GM21528 (cell line): ENCODE measurements around the gene MRPL23.

Experiments
- ATAC-seq: cut with Tn5 transposase; IDR thresholded peaks from one replicate; pipeline ENCODE4 v1.9.1; 2021; ENCODE audit warnings: mild to moderate bottlenecking, moderate library complexity; ENCODE audit not compliant: unreplicated experiment, low FRiP score

Gene MRPL23

DNA sequence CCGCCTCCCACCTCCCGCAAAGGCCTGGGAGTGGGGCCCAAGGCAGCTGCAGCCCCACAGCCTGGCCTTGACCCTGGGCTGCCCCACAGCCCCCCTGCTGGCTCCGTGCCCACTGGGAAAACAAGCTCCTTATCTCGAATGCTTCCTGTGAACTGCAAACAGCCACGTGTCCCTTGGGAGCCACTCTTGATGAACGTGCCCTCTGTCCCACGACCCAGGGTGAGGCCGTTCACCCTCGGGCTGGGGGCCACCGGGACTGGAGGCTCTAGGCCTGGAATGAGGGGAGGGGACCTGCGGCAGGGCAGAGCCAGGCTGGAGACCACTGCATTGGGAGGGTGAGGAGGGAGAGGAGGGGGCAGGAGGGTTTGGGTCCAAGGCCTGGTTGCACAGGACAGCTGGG, 41.0 kb downstream of the MRPL23 start:
- no peak for ATAC-seq

DNA sequence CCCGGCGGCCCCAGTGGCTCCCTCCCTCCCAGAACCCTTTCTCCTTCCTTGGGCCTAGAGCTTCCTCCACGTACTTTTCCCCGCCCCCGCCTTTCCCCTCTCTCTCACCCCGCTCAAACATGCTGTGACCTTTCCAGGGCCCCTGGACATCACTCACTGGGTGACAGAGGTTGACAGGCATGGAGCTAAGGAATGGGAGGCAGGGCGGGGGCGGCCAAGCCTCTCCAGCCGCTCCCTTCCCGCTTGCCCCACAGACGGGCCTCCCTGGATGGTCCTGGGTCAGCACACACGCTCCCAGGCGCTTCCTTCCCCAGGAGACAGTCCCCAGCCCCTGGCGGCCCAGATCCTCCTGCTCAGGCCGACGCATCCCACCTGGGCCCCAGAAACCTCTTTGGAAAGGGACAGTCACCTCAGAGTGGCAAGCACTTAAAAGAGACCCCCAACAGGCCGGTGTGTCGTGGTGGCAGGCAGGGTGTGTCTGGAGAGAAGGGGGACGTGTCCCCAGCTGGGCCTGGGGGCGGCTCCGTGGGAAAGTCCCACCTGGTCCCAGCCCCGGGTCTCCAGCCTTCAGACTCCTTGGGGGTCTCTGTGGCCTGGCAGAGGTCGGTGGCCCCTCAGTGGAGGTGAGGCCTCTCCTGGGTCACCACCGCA, 41.7 kb downstream of the MRPL23 start:
- no peak for ATAC-seq

DNA sequence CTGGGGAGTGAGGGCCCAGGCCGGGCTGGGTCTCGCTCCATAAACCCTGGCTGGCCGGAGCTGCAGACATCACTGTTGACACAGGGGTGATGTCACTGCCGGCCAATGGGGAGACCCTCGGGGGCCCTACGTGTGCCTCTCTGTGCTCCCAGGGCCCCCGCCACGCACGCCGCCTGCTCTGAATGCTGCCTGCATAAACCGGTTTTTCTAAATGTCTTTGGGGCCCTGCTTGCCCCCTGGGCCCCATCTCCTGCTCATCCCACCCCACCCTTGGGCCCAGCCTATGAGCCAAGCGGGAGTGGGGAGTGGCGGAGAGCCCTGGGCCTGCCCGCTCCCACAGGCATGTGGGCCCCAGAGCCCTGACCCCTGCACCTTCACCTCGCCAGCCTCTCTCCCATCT, 42.8 kb downstream of the MRPL23 start:
- ATAC-seq, result no peak

- ATAC-seq, result no peak
Measured at GRCh38 chr11:1990872-1991578, 43.9 kb downstream of the MRPL23 start.

DNA sequence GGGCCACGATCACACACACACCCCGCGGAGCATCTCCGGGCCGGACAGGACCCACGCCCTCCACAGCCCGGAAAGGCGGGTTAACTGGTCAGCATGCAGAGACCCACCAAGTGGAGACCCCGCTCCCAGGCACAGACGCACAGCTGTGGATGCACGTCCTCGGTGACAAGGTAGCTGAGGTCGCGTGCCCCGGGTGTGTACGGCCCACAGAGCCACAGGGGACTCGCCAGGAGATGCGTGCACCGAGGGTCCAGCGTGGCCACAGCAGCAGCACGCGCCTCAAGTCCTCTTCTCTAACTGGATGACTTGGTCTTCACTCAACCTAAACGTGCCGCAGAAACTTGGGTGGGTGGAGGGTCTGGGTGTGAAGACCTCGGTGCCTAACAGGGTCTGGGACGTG, 45.0 kb downstream of the MRPL23 start:
- ATAC-seq, result no peak

DNA sequence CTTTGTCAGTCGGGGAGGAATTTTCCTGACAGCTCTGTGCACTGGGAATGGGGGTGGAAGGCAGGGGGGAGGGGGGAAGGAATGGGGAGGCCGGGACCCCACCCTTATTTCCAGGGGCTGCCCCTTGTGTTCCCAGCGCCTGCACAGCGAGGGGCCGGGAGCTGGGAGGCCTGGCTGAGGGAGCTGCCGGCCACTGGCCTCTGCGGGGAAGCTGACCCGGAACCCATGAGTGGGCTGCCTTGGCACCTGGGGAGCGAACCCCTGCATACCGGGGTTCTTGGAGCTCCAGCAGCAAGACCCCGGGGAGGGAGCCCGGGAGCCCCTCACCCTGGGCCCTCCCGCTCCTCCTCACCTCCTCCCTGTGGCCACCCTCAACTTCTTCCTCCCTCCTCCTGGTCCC, 47.0 kb downstream of the MRPL23 start:
- no peak for ATAC-seq

DNA sequence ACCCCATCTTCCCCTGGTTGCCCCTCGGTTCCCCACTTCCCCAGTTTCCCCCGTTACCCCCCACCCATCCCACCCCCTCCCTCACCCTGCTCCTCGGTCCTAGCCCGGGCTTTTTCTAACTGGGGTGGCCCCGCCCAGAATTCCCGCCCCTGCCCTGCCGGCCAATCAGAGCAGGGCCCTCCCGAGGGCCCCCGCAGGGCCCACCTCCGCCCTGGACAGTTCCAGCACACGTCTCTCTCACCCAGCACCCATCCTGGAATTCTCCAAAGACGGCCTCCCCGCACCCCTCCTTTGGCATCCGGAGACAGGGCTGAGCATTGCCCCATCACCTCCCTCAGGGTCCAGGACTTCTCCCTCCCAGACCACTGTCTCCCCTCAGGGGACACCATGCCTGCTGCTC, 50.6 kb downstream of the MRPL23 start, which contains the start of gene H19:
Gene H19, minus strand, starts transcription at position 88 of the 400 bp plus-strand sequence.
- ATAC-seq, result no peak

GRCh38 chr11:1998290-1998689, 51.2 kb downstream of the MRPL23 start:
- no peak for ATAC-seq

DNA sequence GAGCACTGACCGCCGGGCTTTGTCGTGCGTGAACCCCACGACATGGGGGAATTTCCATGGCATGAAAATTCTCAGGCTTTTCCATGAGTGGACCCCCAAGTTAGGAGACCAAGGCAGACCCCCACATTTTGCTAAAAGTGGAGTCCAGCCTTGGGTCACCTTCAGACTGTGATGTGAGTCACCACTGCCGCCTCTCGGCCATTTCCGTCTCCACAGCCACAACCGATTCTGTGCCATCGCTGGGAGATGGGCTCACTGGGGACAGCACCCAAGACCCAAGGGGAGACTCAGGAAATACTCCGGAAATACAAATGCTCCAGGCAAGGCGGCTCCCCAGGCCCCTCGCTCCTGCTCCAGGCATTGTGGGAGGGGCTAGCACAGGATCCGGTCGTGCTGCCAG, 51.7 kb downstream of the MRPL23 start:
- ATAC-seq, result no peak

- ATAC-seq, result no peak
Measured at GRCh38 chr11:2002042-2002776, 55.1 kb downstream of the MRPL23 start.

DNA sequence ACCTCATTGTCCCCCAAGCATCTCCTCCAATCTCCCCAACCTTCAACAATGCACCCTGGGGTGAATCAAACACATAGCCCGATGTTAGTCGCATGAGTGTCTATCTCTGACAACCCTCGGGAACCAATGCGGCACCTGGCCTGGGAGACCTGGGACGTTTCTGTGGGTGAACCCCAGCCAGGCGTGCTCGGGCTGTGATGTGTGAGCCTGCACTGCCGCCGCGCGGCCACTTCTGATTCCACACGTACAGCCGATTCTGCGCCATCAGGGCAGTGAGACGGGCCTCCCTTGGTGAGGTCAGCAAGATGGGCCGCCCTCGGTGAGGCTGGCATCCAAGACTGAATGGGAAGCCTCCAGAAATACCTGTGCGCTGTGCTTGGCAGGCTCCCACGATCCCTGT, 55.7 kb downstream of the MRPL23 start:
- ATAC-seq, result no peak

DNA sequence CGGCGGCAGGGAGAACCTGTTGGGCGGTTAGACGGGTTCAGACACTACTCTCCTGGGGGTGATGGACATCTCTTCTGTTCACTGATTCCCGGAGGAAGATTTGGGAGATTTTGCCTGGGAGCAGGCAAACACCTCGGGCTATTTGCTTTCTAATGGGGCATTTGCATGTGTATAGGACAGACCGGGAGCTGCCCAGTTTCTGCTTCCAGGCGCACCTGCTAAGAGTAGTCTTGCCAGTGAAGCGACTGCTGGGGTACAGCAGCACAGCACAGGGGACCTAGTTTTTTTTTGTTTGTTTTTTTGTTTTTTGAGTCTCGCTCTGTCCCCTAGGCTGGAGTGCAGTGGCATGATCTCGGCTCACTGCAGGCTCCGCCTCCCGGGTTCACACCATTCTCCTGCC, 57.3 kb downstream of the MRPL23 start:
- ATAC-seq, result no peak
